ENCODE data around the gene SOWAHA.

SOWAHA gene

DNA sequence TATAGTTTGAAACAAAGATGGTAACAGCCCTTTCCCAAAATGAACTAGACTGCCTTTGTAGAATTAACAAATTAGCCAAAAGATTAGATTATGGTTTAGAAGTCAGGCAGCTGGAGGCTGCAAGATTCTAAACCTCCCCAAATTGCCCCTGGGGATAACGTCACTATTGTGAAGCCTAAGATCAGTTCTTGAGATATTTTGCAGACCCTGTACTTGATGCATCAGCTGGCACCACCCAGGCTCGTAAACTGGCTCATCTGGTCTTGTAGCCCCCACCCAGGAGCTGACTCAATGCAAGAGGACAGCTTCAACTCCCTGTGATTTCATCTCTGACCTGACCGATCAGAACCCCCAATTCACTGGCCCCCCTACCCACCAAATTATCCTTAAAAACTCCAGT is 4.2 kb upstream of the SOWAHA start:
- DNase-seq, result no peak

DNA sequence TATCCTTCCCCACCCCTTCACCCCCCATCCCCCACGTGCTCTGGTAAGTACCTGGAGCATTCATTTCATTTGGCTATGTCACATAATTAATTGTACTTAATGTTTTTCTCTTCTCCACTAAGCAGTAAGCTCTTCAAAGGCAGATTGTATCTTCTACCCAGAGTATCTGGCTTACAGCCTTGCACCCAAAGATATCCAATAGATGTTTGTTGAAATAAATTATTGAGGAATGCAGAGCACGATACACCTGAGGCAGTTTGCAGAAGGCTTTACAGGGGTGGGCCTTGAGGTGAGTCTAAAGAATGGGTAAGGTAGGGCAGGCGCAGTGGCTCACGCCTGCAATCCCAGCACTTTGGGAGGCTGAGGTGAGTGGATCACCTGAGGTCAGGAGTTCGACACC is 2.5 kb upstream of the SOWAHA start:
- no peak for DNase-seq

DNA sequence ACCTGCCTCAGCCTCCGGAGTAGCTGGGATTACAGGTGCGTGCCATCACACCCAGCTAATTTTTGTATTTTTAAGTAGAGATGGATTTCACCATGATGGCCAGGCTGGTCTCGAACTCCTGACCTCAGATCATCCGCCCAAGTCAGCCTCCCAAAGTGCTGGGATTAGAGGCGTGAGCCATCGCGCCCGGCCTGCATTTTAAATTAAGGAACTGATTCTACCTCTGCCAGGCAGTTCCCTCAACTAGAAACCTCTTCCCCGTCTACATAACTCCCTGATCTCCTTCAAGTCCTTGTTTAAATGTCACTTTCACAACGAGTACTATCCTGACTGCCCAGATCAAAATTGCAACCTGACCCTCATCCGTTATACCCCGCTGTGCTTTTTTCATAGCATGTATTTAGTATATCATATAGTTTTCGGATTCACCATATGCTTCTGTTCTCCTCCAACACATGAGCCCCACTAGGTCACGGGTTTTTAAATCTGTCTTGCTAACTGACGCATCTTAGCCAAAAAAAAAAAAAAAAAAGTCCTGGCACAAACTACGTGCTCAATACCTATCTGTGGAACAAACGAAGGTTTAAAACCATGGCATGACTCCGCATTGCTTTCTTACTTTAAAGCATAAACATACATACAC is 858 bp upstream of the SOWAHA start:
- peak; percentile 15 to 62 (median 40) for DNase-seq

DNA sequence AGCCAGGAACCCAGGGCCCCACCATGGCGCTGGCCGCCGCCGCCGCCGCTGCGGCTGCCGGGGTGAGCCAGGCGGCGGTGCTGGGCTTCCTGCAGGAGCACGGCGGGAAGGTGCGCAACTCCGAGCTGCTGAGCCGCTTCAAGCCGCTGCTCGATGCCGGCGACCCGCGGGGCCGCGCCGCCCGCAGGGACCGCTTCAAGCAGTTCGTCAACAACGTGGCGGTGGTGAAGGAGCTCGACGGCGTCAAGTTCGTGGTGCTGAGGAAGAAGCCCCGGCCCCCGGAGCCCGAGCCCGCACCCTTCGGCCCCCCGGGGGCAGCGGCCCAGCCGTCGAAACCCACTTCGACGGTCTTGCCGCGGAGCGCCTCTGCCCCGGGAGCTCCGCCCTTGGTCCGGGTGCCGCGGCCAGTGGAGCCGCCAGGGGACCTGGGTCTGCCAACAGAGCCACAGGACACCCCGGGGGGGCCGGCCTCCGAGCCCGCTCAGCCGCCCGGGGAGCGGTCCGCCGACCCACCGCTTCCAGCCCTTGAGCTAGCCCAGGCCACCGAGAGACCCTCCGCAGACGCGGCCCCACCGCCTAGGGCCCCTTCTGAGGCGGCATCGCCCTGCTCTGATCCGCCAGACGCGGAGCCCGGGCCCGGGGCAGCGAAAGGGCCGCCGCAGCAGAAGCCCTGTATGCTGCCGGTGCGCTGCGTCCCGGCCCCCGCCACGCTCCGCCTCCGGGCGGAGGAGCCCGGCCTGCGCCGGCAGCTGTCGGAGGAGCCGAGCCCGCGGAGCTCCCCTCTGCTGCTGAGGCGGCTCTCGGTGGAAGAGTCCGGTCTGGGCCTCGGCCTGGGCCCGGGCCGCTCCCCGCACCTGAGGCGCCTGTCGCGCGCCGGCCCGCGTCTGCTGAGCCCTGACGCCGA is 749 bp downstream of the SOWAHA start:
- peak; percentile 32 to 59 (median 45) for DNase-seq

DNA sequence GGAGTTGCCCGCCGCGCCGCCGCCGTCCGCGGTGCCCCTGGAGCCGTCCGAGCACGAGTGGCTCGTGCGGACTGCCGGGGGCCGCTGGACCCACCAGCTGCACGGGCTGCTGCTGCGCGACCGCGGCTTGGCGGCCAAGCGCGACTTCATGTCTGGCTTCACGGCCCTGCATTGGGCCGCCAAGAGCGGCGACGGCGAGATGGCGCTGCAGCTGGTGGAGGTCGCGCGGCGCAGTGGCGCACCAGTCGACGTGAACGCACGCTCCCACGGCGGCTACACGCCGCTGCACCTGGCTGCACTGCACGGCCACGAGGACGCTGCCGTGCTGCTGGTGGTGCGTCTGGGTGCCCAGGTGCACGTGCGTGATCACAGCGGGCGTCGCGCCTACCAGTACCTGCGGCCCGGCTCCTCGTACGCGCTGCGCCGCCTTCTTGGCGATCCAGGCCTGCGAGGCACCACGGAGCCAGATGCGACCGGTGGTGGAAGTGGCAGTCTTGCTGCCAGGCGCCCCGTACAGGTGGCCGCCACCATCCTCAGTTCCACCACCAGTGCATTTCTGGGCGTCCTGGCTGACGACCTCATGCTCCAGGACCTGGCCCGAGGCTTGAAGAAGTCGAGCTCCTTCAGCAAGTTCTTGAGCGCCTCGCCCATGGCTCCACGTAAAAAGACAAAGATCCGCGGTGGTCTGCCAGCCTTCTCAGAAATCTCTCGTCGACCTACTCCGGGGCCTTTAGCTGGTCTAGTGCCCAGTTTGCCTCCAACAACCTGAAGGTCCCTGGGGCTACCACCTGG is 1.6 kb downstream of the SOWAHA start:
- DNase-seq, result no peak

DNA sequence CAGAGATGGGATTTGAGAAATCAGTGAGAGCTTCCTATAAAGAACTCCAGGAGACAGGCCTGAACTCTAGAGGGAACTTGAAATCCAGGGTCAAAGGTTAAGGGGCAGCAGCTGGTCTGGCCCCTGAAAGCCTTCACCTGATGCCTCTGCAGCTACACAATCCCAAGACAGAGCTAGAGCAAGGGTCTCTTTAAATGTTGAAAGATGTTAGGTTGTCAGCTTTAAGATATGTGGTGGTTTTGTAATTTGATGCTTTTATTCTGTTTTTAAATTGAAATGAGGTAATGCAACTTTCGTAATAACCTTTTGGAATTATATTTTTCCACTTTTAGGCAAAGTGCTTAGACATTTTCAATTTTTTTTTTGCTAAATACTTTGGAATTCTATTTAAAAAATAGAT is 2.4 kb downstream of the SOWAHA start:
- DNase-seq, result no peak

DNA sequence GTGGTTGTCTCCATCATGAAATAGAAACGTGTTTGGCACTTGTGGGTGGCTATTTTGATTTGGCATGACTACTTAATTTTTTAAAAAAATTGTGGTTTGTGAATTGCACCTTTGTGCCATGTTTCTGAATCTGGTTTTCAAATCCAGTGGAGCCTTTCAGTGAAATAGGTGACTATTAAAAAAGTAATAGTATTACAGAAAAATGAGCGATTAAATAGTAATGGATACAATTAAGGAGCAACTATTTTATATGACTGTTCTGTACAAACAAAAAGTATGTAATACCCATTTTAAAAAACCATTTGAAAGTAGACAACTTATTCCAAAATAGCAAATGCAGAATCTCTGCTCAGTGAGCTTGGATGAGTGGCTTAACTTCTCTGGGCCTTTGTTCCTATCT is 3.0 kb downstream of the SOWAHA start:
- DNase-seq, result no peak

DNA sequence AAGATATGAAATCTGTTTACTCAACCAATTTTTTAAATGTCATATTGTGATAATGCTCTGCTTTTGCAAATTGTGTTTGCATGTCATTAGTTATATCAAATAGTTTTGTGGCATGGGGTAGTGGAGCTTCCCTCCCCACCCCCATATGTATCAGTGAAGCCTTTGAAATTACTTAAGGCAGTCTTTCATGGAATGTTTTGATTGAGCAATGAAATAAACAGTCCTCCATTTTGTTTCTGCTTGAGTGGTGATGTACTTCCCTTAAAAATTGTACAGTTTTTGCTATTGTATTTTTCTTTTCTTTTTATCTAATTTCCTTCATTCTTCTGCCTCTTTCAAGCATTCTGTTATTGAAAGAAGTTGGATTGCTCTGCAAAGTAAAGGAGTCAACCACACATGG is 3.5 kb downstream of the SOWAHA start:
- no peak for DNase-seq

DNA sequence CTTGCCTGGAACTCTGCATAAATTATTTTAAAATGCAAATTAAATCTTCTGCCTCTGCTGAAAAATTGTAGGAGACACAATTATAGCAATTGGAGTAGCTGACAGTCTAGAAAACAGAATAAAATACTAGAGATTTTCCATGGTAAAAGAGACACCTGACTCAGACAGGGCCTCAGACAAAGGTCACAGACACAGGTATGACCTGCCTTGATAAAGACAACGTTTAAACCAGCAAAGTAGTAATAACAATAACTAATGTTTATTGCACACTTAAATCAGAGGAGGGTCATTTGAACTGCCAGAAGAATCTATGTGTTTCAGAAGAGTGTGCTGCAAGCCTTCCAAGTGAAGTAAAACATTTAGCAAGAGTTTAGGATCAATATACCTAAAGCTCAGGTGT is 3.9 kb downstream of the SOWAHA start:
- DNase-seq, result no peak

DNA sequence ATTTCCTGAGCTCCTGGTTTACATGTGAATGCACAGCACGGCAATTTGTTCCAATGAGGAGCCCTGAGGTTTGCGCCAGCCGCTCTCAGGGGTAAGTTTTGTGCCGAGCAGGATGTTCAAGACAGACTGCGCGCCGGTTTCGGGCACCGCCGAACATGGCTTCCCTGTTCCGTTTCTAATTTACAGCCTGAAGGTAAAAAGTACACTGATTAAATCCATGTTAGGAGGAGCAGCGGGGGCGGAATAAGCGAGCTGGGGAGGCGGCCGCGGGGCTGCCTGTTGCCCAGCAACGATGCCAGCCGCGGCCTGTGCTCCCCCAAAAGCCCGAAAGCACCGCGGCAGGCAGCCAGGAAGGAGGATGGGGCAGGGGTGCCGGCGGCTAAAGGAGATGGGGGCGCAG is 6.4 kb downstream of the SOWAHA start:
- DNase-seq, result no peak

DNA sequence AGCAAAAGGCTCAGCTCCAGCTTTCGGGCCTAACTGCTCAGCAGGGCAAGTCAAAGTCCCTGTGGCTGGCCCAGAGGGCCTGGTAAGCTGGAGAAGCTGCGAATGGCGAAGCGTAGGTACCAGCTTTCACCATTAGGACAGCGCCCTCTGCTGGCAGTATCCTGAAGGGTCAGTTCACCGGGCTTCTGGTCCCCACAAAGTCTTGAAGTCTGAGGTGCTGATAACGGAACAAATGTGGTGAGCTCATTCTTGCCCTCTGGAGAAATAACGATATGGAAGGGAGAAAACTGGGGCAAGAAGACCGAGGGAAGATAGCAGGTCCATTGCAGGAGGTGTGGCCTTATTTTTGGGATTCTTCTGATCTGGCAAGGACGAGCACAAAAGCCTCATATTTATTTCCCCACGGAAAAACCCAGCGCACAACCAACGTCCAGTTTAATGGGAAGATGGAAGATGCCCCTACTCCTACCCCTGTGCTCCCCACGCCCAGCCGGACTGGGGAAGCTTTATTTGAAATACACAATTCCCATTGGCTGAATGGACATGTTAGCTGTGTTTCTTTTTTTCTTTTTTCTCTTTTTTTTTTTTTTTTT is 7.2 kb downstream of the SOWAHA start:
- peak; percentile 42 to 90 (median 81) for DNase-seq

DNA sequence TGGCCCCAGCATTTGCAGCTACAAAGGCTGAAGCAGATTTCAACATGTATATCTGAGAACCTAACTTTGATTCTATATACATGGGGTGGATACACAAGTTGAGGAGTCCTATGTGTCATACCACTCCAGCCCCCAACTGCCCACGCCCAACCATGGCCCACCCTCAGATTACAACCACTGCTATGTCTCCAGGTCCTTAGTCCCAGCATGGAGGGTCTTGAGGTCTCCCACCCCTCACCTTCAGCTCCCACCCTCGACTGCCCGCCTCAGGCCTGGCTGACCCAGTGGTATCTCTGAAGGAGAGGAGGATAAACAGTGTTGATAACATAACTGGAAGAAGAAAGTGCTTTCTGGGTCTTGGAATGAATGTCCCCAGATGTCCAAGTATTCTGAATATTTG is 8.2 kb downstream of the SOWAHA start:
- DNase-seq, result no peak

DNA sequence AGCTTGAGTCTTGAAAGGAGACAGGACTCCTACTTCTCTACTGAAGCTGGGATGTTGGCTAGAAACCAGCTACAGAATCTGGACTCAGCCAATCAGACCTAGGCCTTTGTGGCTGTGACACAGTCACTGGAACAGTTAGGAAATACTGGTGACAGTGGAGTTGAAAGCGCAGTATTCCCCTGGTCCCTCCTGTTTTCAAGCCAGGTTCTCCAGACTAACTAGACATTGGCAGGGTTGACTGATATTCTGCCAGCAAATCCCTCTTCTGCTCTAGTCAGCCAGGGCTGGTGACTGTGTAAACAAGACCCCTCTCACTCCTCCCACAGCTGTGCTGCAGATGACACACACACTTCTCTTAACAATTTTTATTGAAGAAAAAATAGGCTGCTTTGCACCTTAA is 8.7 kb downstream of the SOWAHA start:
- no peak for DNase-seq

DNA sequence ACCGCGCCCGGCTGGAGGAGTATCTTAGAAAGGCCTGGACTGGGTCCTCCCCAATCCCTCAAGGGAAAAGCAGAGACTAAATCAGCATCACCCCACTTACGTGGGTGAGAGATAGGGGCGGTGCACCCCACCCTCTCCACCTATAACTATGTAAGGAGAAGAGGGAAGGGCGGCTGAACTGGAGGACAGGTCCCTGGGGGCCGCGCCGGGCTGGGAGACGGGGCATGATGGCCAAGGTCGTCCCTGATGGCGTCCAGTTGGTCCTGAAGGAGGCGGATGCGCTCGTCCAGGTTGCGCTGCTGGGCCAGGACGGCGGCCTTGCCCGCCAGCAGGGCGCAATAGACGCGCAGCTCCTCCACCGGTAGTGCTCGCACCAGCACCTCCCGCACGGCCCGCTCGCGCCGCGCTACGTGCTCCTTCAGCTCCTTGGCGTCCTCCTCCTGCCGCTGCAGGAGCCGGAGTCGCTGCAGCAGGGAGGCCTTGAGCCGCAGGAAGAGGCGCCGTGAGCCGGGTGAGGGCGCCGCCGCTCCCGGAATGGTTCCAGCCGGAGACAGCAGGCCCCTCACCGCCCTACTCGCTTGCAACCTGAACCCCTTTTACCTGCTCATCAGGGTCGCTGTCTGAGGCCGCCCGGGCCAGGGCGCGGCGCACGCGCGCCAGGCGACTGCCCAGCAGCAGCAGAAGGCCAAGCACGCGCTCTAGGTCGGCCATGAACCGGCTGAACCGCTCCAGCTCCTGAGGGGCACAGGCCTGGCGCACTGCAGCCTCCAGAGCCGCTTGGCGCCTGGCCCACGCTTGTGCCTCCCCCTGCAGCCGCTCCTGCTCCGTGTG is 9.8 kb downstream of the SOWAHA start:
- DNase-seq, result no peak

DNA sequence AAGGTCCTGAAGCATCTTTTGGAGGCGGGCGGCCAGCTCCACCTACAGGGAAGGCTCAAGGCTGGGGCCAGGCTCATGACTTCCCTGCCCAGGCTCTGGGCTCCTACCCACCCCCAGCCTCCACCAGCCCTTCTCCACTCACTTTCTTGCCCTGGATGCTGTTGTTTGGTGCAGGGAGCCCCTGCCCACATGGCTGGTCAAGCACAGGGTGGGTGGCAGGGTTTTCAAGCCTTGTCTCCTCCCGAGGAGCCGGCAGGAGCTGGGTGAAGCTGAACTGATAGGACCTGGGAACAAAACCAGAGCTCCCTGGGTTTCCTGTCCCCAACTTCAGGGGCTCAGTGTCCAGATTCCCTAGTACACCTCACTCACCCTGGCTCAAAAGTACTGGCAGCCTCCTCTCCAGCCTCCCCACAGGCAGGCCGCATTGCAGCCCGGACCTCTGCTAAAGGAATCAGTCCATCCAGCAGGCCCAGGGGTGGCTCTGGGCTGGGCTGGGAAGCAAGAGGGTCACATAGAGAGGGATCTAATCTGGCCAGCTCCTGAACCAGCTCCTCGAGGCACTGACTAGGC is 10.5 kb downstream of the SOWAHA start:
- no peak for DNase-seq

DNA sequence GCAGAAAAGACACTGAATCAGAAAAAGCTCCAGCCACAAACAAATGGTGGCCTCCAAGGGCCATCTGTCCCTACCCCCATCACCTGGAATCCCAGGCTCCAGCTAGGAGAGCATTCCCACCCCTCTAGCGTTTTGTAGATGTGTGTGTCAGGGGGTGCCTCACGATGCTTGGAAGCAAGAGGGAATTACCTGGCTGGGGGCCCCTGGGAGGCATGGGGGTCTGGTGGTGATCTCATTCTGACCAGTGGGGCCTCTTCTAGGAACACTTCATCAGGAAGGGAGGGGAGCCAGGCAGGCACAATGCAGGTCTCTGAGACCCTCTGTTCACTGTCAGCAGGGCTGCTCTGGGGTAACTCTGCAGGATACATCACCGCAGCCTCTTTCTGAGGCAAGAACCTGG is 11.3 kb downstream of the SOWAHA start:
- no peak for DNase-seq

DNA sequence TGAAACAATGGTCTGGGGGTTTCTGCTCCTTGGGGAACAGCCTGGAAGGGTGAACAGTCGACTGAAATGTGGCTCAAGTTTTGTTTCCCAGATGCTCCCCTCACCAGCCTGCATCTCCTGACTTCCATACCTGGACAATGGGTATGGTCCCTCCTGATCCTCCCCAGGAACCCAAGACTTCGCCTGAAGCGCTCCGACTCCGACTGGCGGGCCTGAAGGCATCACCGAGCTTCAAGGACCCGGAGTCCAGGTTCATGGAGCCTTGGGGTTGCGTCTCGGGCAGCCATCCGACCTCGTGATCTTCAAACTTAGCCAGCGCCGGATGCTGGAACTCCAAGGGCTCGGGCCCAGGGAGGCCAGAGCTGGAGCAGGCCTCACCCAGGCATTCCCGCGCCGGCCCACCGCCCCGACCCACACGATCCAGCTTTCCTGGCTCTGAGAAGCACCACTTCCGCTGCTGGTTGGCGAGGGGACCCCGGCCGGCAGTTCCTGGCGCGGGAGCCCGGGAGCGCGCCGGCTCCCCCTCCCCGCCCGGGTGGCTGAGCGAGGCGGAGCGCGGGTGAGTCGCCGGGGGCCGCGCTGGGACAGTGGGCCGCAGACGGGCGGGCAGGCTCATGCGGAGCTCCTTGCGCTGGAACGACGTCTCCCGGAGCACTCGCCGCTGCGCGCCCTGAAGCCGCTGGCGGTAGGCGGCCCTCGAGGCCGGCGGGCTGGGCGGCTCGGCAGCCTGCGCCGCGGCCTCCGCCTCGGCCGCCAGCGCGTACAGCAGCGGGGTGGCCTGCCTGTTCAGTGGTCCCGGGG is 12.1 kb downstream of the SOWAHA start:
- DNase-seq, result no peak

DNA sequence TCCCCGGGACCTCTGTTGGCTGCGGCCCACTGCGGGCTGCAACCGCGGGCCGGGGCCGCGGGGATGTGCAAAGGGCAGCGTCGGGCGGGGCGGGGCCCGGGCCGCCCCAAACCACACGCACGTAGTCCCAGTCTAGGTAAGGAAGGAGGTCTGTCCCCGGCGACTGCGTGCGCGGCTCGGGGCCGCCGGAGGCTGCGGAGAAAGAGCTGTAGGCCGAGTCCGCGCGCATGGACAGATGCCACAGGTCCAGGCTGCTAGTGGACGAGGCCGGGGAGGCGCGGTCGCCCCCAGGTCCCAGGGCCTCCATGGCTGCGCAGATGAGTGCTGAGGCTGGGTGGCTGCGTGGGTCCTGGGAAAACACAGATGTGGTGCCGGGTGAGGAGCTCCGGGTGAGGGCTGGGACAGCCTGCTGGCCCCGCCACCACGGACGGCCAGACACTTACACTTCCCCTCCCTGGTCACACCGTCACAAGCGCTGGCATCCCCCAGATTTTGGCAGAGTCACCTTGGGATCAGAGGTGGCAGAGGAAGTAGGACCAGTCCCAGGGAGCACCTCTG is 12.8 kb downstream of the SOWAHA start:
- DNase-seq, result no peak

DNA sequence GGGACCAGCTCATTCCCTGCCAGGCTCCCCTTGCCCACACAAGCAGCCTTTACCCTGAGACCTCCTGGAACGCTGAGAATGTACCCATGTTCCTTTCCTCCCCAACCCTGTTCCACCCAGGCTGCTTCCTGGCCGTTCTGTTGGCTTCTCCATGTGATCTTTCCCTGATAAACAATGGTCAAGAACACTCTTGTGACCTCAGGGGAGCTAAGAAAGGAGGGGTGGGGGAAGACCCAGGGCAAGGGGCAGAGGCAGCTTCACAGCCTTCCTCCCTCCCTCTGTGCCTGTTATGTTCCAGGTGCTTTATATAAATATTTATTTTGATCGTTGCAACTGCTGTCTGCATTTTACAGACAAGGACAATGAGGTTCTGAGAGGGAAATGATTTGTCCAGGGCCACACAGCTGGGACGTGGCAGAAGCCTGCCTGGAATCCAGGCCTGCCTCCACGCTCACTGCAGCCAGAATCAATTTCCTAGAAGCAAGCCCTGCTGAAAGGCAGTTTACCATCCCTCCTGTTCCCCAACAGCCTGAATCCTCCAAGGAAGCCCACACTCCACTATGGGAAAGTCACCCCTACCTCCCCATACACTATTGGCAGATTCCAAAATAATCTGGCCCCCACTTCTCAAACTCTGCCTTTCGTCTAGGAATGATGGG is 13.5 kb downstream of the SOWAHA start:
- no peak for DNase-seq
